ENCODE results near the gene AMFR. TPM values are rescaled to one million over a fixed set of nuclear protein-coding genes. Genes with fewer than 3 reads are reported as not detected.

AMFR gene
- total and polyA plus RNA-seq, 10 donors: 48.1 to 249 (median 99.3) TPM

GRCh38 chr16:56351481-56351880, 73.9 kb downstream of the AMFR start:
- Histone ChIP-seq H3K27me3 (replicated peaks in 1 of 7) (no peaks in the 10 kb centered on the region), H3K9me3 (no peaks in the 10 kb centered on the region), H3K4me1 (peaks cover 0 to 10% (median 7%) of the 10 kb centered on the region in 6 donors), H3K36me3 (no peaks in the 10 kb centered on the region), H3K27ac (no peak overlapping the region), H3K4me3 (no peak overlapping the region)
- peak; percentile 61 for DNase-seq
- 83 to 96% (median 88%) methylated on average over 6 of the region's 6 CpGs for WGBS, 5 donors
- TF ChIP-seq POLR2AphosphoS5 (IDR thresholded peaks at IDR 0.05) (no peak), CTCF (IDR thresholded peaks at IDR 0.05 in 8 of 11, conservative IDR thresholded peaks at IDR 0.05 in 3 of 11) (no peak), POLR2A (IDR thresholded peaks at IDR 0.05) (no peak)
- intact Hi-C loops (cut with DNase I; ENCODE audit: low total_unique reads): loop anchor here (10.0 kb wide), 1 partner anchor 887 kb away; no protein-coding TSS in a partner anchor

- TF ChIP-seq POLR2A (IDR thresholded peaks at IDR 0.05) (no peak), POLR2AphosphoS5 (IDR thresholded peaks at IDR 0.05) (no peak), CTCF (IDR thresholded peaks at IDR 0.05 in 8 of 11, conservative IDR thresholded peaks at IDR 0.05 in 3 of 11) (no peak)
- Histone ChIP-seq H3K27ac (no peak overlapping the region), H3K4me3 (no peak overlapping the region), H3K36me3 (no peaks in the 10 kb centered on the region), H3K27me3 (replicated peaks in 1 of 7) (no peaks in the 10 kb centered on the region), H3K9me3 (no peaks in the 10 kb centered on the region), H3K4me1 (peaks cover 0 to 3% (median under 1%) of the 10 kb centered on the region in 6 donors)
- intact Hi-C loops (cut with DNase I; ENCODE audit: low total_unique reads): loop anchor here (10.0 kb wide), 1 partner anchor 886 kb away; no protein-coding TSS in a partner anchor
- DNase-seq: peak; percentile 66
- WGBS, 5 donors: 88 to 90% (median 89%) methylated on average over 15 to 22 of the region's 22 CpGs
Observed at GRCh38 chr16:56350491-56351405, 74.6 kb downstream of the AMFR start.

- no peak for TF ChIP-seq CTCF (IDR thresholded peaks at IDR 0.05 in 8 of 11, conservative IDR thresholded peaks at IDR 0.05 in 3 of 11)
- TF ChIP-seq POLR2A (IDR thresholded peaks at IDR 0.05): no peak
- no peak for TF ChIP-seq POLR2AphosphoS5 (IDR thresholded peaks at IDR 0.05)
- Histone ChIP-seq H3K27ac (no peak overlapping the region), H3K9me3 (no peaks in the 10 kb centered on the region), H3K4me1 (no peaks in the 10 kb centered on the region), H3K27me3 (replicated peaks in 1 of 7) (no peaks in the 10 kb centered on the region), H3K4me3 (no peak overlapping the region), H3K36me3 (no peaks in the 10 kb centered on the region)
- intact Hi-C loops (cut with DNase I; ENCODE audit: low total_unique reads): loop anchor here (10.0 kb wide), 1 partner anchor 885 kb away; no protein-coding TSS in a partner anchor
- 88 to 92% (median 90%) methylated on average over 16 of the region's 16 CpGs for WGBS, 5 donors
- peak; percentile 64 for DNase-seq
Observed at GRCh38 chr16:56349711-56350161, 75.6 kb downstream of the AMFR start.

- Histone ChIP-seq H3K4me1 (no peaks in the 10 kb centered on the region), H3K27me3 (replicated peaks in 1 of 7) (no peaks in the 10 kb centered on the region), H3K36me3 (no peaks in the 10 kb centered on the region), H3K27ac (no peak overlapping the region), H3K4me3 (no peak overlapping the region), H3K9me3 (no peaks in the 10 kb centered on the region)
- TF ChIP-seq POLR2A (IDR thresholded peaks at IDR 0.05) (no peak), POLR2AphosphoS5 (IDR thresholded peaks at IDR 0.05) (no peak), CTCF (IDR thresholded peaks at IDR 0.05 in 8 of 11, conservative IDR thresholded peaks at IDR 0.05 in 3 of 11) (no peak)
- peak; percentile 53 for DNase-seq
- intact Hi-C loops (cut with DNase I; ENCODE audit: low total_unique reads): no loop called here
- 93 to 100% (median 95%) methylated on average over 2 of the region's 2 CpGs; no CpG with 5 or more reads in 1 of the 5 donors for WGBS, 5 donors
Observed at GRCh38 chr16:56349086-56349415, 76.3 kb downstream of the AMFR start.

All from spleen (tissue), 11 donors.